Stimulated activated naive CD4-positive, alpha-beta T cell treated with Interleukin-2 at 50 U/mL for 16 hours (primary cell): Measurements from ENCODE around the gene HIRA.
"Not testable (repeated sequence)": the region's sequence is repeated elsewhere in the genome, so short reads cannot be mapped to it uniquely, and the experiment has no call there.

Experiments used
- DNase-seq: peaks from one replicate; lab custom pipeline; 2025; lab: John Stamatoyannopoulos, UW

The HIRA gene

GRCh38 chr22:19383292-19383691 is 48.2 kb downstream of the HIRA start:
- no peak for DNase-seq

- DNase-seq: no peak
Observed at GRCh38 chr22:19382240-19382639, 49.3 kb downstream of the HIRA start.

GRCh38 chr22:19378344-19378674 is 53.2 kb downstream of the HIRA start:
- no peak for DNase-seq

- DNase-seq: no peak
Observed at GRCh38 chr22:19377565-19378343, 53.8 kb downstream of the HIRA start.

- no peak for DNase-seq
Observed at GRCh38 chr22:19376971-19377370, 54.6 kb downstream of the HIRA start.

- DNase-seq: no peak
Observed at GRCh38 chr22:19376247-19376646, 55.3 kb downstream of the HIRA start.

- DNase-seq: no peak
Observed at GRCh38 chr22:19375435-19375834, 56.1 kb downstream of the HIRA start.

- no peak for DNase-seq
Observed at GRCh38 chr22:19374410-19374809, 57.1 kb downstream of the HIRA start.

GRCh38 chr22:19373450-19373849 is 58.1 kb downstream of the HIRA start:
- no peak for DNase-seq

- DNase-seq: no peak
Observed at GRCh38 chr22:19371893-19372292, 59.6 kb downstream of the HIRA start.

GRCh38 chr22:19368876-19369275 is 62.7 kb downstream of the HIRA start:
- DNase-seq: no peak

GRCh38 chr22:19367763-19368367 is 63.7 kb downstream of the HIRA start:
- no peak for DNase-seq

GRCh38 chr22:19363541-19363940 is 68.0 kb downstream of the HIRA start:
- DNase-seq: not testable (repeated sequence)

- no peak for DNase-seq
Observed at GRCh38 chr22:19361501-19362103, 69.9 kb downstream of the HIRA start.

- DNase-seq: no peak
Observed at GRCh38 chr22:19360862-19361261, 70.7 kb downstream of the HIRA start.

- no peak for DNase-seq
Observed at GRCh38 chr22:19360300-19360792, 71.2 kb downstream of the HIRA start.

- DNase-seq: no peak
Observed at GRCh38 chr22:19359554-19360299, 71.8 kb downstream of the HIRA start.

- DNase-seq: no peak
Observed at GRCh38 chr22:19358703-19359553, 72.6 kb downstream of the HIRA start.

- DNase-seq: no peak
Observed at GRCh38 chr22:19358195-19358594, 73.3 kb downstream of the HIRA start.

- no peak for DNase-seq
Observed at GRCh38 chr22:19357270-19358105, 74.0 kb downstream of the HIRA start.
